ENCODE data around the gene NTRK2.

GRCh38 chr9:84744726-84745125 is 75.2 kb downstream of the NTRK2 start:
- no peak for TF ChIP-seq CTCF (conservative IDR thresholded peaks at IDR 0.05; ENCODE audit: low read length)
- no peak for TF ChIP-seq EZH2phosphoT487 (IDR thresholded peaks at IDR 0.05; ENCODE audit: borderline replicate concordance)

Data from Loucy (cell line).